Testis (tissue), 2 donors: ENCODE results near the gene POC5.
"Not testable (repeated sequence)": the region's sequence is repeated elsewhere in the genome, so short reads cannot be mapped to it uniquely, and the experiment has no call there.

ENCODE experiments used
- CTCF ChIP-seq, 3 experiments: fragments of 450-650 bp in 2 of 3; fragments of 200-600 bp in 1 of 3; sonication (generic) in 1 of 3; IDR thresholded peaks; one replicate each; pipeline ENCODE4 v1.5.1; 2016 to 2019; ENCODE audit warnings: antibody characterized with exemption in 3 of 3, mild to moderate bottlenecking in 2 of 3, moderate library complexity in 1 of 3
- POLR2A ChIP-seq: fragments of 450-650 bp; IDR thresholded peaks from one replicate; pipeline ENCODE4 v1.6.1; 2017; ENCODE audit warnings: antibody characterized with exemption, mild to moderate bottlenecking, moderate library complexity

- not testable (repeated sequence) for TF ChIP-seq POLR2A; CTCF (IDR thresholded peaks at IDR 0.05)
These were observed 21.5 kb downstream of the POC5 start for GRCh38 chr5:75695472-75696351.
